CD4-positive, alpha-beta T cell (primary cell): ENCODE measurements around the gene JDP2. TPM values are rescaled to one million over a fixed set of nuclear protein-coding genes. Genes with fewer than 3 reads are reported as not detected.
A peak's percentile ranks its signal among the peaks of the same experiment; 100 is the strongest.

Experiments used
- ATAC-seq: fragments of 200-7000 bp; cut with Tn5 transposase; one replicate; pipeline ENCODE4 v1.10.0; 2022; ENCODE audit warnings: mild to moderate bottlenecking; ENCODE audit not compliant: poor library complexity
- CTCF ChIA-PET: fragments of 350-600 bp; sonication (Branson Sonifier 250); formaldehyde crosslinking; loops from one replicate; lab custom pipeline; 2021; ENCODE audit warnings: antibody characterized with exemption, inconsistent platforms; lab: Charles Lee
- POLR2A ChIA-PET: fragments of 350-600 bp; sonication (Branson Sonifier 250); formaldehyde crosslinking; loops from one replicate; lab custom pipeline; 2021; ENCODE audit warnings: antibody characterized with exemption, inconsistent platforms; lab: Charles Lee
- DNase-seq, 14 experiments: peaks; one replicate each; pipeline ENCODE4 v3.0.0-alpha.2; 2013 to 2020; ENCODE audit warnings: mixed read lengths in 2 of 14
- H3K27ac ChIP-seq, 2 donors: one replicate each; pipeline versions ENCODE4 v1.5.1 to v1.7.0; 2013; ENCODE audit warnings: low read length in 2 of 2, low read depth in 1 of 2, mild to moderate bottlenecking in 1 of 2
- H3K27me3 ChIP-seq, 2 experiments: 1 replicate in 1 of 2; 2 replicates in 1 of 2; pipeline versions ENCODE4 v1.6.1 to v1.7.0; 2013; ENCODE audit warnings: low read length in 2 of 2, control low read depth in 1 of 2, mild to moderate bottlenecking in 1 of 2, moderate library complexity in 1 of 2; ENCODE audit not compliant: insufficient read depth in 2 of 2, control insufficient read depth in 1 of 2
- H3K36me3 ChIP-seq: one replicate; pipeline ENCODE4 v1.6.1; 2013; ENCODE audit warnings: low read length, control low read depth; ENCODE audit not compliant: insufficient read depth
- H3K4me1 ChIP-seq: one replicate; pipeline ENCODE4 v1.6.1; 2013; ENCODE audit warnings: low read length, control low read depth; ENCODE audit not compliant: insufficient read depth
- H3K4me3 ChIP-seq: one replicate; pipeline ENCODE4 v1.5.1; 2013; ENCODE audit warnings: mild to moderate bottlenecking, low read length, moderate library complexity
- H3K9me3 ChIP-seq, 2 experiments: 1 replicate in 1 of 2; 2 replicates in 1 of 2; pipeline versions ENCODE4 v1.6.1 to v1.7.0; 2013; ENCODE audit warnings: low read length in 2 of 2, mild to moderate bottlenecking in 2 of 2, control low read depth in 1 of 2, moderate library complexity in 1 of 2; ENCODE audit not compliant: control insufficient read depth in 1 of 2, insufficient read depth in 1 of 2
- H3K27ac Mint-ChIP-seq: one replicate; pipeline ENCODE4 v1.8.0; 2020; ENCODE audit warnings: mixed read lengths
- H3K27me3 Mint-ChIP-seq: one replicate; pipeline ENCODE4 v1.8.0; 2021; ENCODE audit warnings: mixed read lengths
- H3K36me3 Mint-ChIP-seq: one replicate; pipeline ENCODE4 v1.8.0; 2021; ENCODE audit warnings: low read depth, mixed read lengths
- H3K4me1 Mint-ChIP-seq: one replicate; pipeline ENCODE4 v1.8.0; 2021; ENCODE audit warnings: low read depth, mixed read lengths
- H3K4me3 Mint-ChIP-seq: one replicate; pipeline ENCODE4 v1.8.0; 2020; ENCODE audit warnings: mild to moderate bottlenecking, mixed read lengths
- H3K9me3 Mint-ChIP-seq: one replicate; pipeline ENCODE4 v1.8.0; 2020; ENCODE audit warnings: mixed read lengths
- intact Hi-C, 2 experiments: fragments of 100-400 bp; cut with DNase I in 1 of 2; cut with micrococcal nuclease in 1 of 2; formaldehyde crosslinking; loops; one replicate each; pipeline versions ENCODE4 v1.15.1 to v1.9.0; 2023 to 2025; cut with DNase I, micrococcal nuclease
- total RNA-seq, 174 experiments: library from RNA in 2 of 174; stranded (reverse) in 2 of 174; gene quantifications; one replicate each; pipeline ENCODE4 v1.2.3 and lab custom pipeline; 2021 to 2026
- TF ChIP-seq, protein P1 (sequence below): fragments of 200-600 bp; IDR thresholded peaks from one replicate; pipeline ENCODE4 v1.8.0; 2022; ENCODE audit warnings: antibody characterized with exemption, mild to moderate bottlenecking

JDP2 gene
- total RNA-seq, 2 experiments from 2014 or later: 1.1 to 1.2 TPM

DNA sequence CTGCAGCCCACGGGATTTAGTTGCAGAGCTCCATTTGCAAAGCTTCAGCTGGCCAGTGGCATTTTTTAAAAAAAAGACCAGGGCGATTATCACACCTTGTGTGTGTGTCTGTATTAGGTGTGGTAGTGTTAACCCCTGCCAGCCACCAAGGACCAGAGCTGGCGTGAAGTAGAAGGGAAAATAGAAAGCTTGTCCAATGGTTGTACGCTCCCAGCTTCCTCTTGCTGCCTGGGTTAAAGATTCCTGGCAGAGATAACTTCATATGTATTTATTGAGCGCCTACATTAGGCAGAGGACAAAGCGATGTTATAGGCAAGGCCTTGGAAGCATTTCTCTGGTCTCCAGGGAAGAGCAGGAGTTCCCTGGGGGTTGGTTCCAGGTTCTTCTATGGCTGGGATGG is 3.2 kb downstream of the JDP2 start:
- no peak for ATAC-seq
- ChIA-PET CTCF (no interaction called here), POLR2A (no interaction called here)
- no peak overlapping the region for H3K27ac Mint-ChIP-seq
- H3K9me3 Mint-ChIP-seq: no peaks in the 10 kb centered on the region
- intact Hi-C loops: no loop called here
- H3K27me3 Mint-ChIP-seq: peaks cover 23% of the 10 kb centered on the region
- DNase-seq: no peak
- peaks cover 22% of the 10 kb centered on the region for H3K4me1 ChIP-seq
- H3K27me3 ChIP-seq: peaks cover 10 to 19% of the 10 kb centered on the region in 2 experiments
- H3K36me3 Mint-ChIP-seq: no peaks in the 10 kb centered on the region
- no peak overlapping the region for H3K4me3 ChIP-seq
- H3K4me1 Mint-ChIP-seq: peaks cover 8% of the 10 kb centered on the region
- TF ChIP-seq, protein P1, sequence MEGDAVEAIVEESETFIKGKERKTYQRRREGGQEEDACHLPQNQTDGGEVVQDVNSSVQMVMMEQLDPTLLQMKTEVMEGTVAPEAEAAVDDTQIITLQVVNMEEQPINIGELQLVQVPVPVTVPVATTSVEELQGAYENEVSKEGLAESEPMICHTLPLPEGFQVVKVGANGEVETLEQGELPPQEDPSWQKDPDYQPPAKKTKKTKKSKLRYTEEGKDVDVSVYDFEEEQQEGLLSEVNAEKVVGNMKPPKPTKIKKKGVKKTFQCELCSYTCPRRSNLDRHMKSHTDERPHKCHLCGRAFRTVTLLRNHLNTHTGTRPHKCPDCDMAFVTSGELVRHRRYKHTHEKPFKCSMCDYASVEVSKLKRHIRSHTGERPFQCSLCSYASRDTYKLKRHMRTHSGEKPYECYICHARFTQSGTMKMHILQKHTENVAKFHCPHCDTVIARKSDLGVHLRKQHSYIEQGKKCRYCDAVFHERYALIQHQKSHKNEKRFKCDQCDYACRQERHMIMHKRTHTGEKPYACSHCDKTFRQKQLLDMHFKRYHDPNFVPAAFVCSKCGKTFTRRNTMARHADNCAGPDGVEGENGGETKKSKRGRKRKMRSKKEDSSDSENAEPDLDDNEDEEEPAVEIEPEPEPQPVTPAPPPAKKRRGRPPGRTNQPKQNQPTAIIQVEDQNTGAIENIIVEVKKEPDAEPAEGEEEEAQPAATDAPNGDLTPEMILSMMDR: no peak
- H3K4me3 Mint-ChIP-seq: peak overlapping the region; percentile 15
- no peaks in the 10 kb centered on the region for H3K36me3 ChIP-seq
- no peak overlapping the region for H3K27ac ChIP-seq
- no peaks in the 10 kb centered on the region for H3K9me3 ChIP-seq

DNA sequence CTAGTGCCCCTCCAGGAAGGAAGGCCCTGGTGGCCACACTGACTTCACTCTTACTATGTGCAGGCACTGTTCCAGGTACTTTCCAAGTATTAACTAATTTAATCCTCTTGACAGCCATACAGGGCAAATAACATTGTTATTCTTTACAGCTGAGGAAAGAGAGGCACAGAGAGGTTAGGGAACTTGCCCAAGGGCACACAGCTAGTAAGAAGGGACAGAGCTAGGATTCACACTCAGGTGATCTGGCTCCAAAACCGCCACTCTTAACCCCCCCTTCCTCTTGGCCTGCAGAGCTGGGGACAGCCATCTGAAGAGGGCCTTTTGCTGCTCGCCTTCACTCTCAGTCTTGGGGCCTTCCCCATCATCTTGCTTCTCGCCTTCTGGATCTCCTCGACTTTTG is 4.0 kb downstream of the JDP2 start:
- H3K4me3 Mint-ChIP-seq: no peak overlapping the region
- Histone ChIP-seq H3K9me3 (no peaks in the 10 kb centered on the region), H3K27ac (no peak overlapping the region), H3K4me3 (no peak overlapping the region), H3K27me3 (peaks cover 10 to 17% of the 10 kb centered on the region in 2 experiments), H3K4me1 (peaks cover 21% of the 10 kb centered on the region), H3K36me3 (no peaks in the 10 kb centered on the region)
- no peaks in the 10 kb centered on the region for H3K36me3 Mint-ChIP-seq
- POLR2A ChIA-PET: no interaction called here
- H3K27ac Mint-ChIP-seq: no peak overlapping the region
- H3K9me3 Mint-ChIP-seq: no peaks in the 10 kb centered on the region
- intact Hi-C loops: no loop called here
- ATAC-seq: no peak
- CTCF ChIA-PET: no interaction called here
- TF ChIP-seq, protein P1: no peak
- H3K27me3 Mint-ChIP-seq: peaks cover 14% of the 10 kb centered on the region
- DNase-seq: no peak
- H3K4me1 Mint-ChIP-seq: peaks cover 12% of the 10 kb centered on the region

DNA sequence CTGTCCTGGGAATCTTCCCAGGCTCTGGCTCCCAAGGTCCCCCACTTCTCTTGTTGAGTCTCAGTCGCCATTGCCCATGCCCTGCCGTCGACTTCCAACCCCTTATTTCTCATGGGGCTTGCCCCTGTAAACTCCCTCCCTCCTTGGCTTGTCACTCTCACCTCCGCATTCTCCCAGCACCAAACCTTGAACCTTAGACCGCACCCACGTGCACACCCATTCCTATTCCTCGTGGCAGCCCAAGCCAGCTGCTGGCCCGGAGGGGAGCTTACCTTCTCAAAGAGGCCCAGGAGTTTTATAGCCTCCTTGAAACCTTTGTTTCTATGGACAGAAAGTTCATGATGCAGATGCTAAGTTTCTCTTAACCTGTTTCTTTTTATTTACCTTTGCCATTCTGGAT is 4.6 kb downstream of the JDP2 start:
- TF ChIP-seq, protein P1: no peak
- Mint-ChIP-seq H3K4me3 (peak overlapping the region; percentile 67), H3K9me3 (no peaks in the 10 kb centered on the region), H3K4me1 (peaks cover 12% of the 10 kb centered on the region), H3K27me3 (peaks cover 12% of the 10 kb centered on the region), H3K27ac (no peak overlapping the region), H3K36me3 (no peaks in the 10 kb centered on the region)
- no peak overlapping the region for H3K4me3 ChIP-seq
- peaks cover 15% of the 10 kb centered on the region for H3K4me1 ChIP-seq
- no peaks in the 10 kb centered on the region for H3K9me3 ChIP-seq
- ATAC-seq (no peak), DNase-seq (no peak)
- H3K27me3 ChIP-seq: peaks cover 5 to 11% of the 10 kb centered on the region in 2 experiments
- intact Hi-C loops: no loop called here
- ChIA-PET POLR2A (no interaction called here), CTCF (interaction anchor here (0.7 kb wide), 1 partner anchor 31 kb away, joined by 3 read pairs; no protein-coding TSS in a partner anchor)
- no peaks in the 10 kb centered on the region for H3K36me3 ChIP-seq
- no peak overlapping the region for H3K27ac ChIP-seq
